WTC11 (cell line): ENCODE results near the gene LACTBL1. TPM values are rescaled to one million over a fixed set of nuclear protein-coding genes. Genes with fewer than 3 reads are reported as not detected.

Experiments
- ATAC-seq: fragments of 200-7000 bp; cut with Tn5 transposase; 2 replicates; pipeline ENCODE4 v1.10.0; 2021; ENCODE audit warnings: mild to moderate bottlenecking, moderate library complexity
- CTCF ChIA-PET: fragments of 300-600 bp; sonication (Branson Sonifier 250); formaldehyde crosslinking; loops from one replicate; lab custom pipeline; 2021; ENCODE audit warnings: antibody characterized with exemption; lab: Charles Lee
- POLR2A ChIA-PET: fragments of 350-600 bp; sonication (Branson Sonifier 250); formaldehyde crosslinking; loops from one replicate; lab custom pipeline; 2021; ENCODE audit warnings: antibody characterized with exemption; lab: Charles Lee
- DNase-seq: peaks from one replicate; pipeline ENCODE4 v3.0.0; 2021; ENCODE audit warnings: low spot score
- H3K27ac Mint-ChIP-seq: 2 replicates; pipeline ENCODE4 v1.8.0; 2021; ENCODE audit warnings: mixed read lengths
- H3K27me3 Mint-ChIP-seq: 2 replicates; pipeline ENCODE4 v1.8.0; 2021; ENCODE audit warnings: low read depth, mild to moderate bottlenecking, moderate library complexity, mixed read lengths
- H3K36me3 Mint-ChIP-seq: 2 replicates; pipeline ENCODE4 v1.8.0; 2021; ENCODE audit warnings: mixed read lengths
- H3K4me1 Mint-ChIP-seq: 2 replicates; pipeline ENCODE4 v1.8.0; 2022; ENCODE audit warnings: mixed read lengths
- H3K4me3 Mint-ChIP-seq: 2 replicates; pipeline ENCODE4 v1.8.0; 2021; ENCODE audit warnings: mild to moderate bottlenecking, moderate library complexity, mixed read lengths
- H3K9me3 Mint-ChIP-seq: 2 replicates; pipeline ENCODE4 v1.8.0; 2021; ENCODE audit warnings: mixed read lengths
- ARID4B ChIP-seq: sonication (generic); formaldehyde crosslinking; IDR thresholded peaks from 2 replicates; pipeline ENCODE4 v1.8.0; 2023; ENCODE audit warnings: missing genetic modification reagents, mild to moderate bottlenecking, borderline replicate concordance
- ATF1 ChIP-seq: sonication (generic); formaldehyde crosslinking; IDR thresholded peaks from 2 replicates; pipeline ENCODE4 v1.8.1; 2023; ENCODE audit warnings: mild to moderate bottlenecking, moderate library complexity, missing genetic modification reagents
- CREB1 ChIP-seq: sonication (generic); formaldehyde crosslinking; IDR thresholded peaks from 2 replicates; pipeline ENCODE4 v1.8.0; 2023; ENCODE audit warnings: mild to moderate bottlenecking, missing genetic modification reagents
- E2F1 ChIP-seq: sonication (generic); formaldehyde crosslinking; IDR thresholded peaks from 2 replicates; pipeline ENCODE4 v1.8.0; 2022; ENCODE audit warnings: mild to moderate bottlenecking, missing genetic modification reagents
- FOXP1 ChIP-seq: sonication (generic); formaldehyde crosslinking; IDR thresholded peaks from 2 replicates; pipeline ENCODE4 v1.8.0; 2022; ENCODE audit warnings: missing genetic modification reagents, mild to moderate bottlenecking, moderate library complexity, borderline replicate concordance
- GTF2I ChIP-seq: fragments of 250-450 bp; sonication (Bioruptor Pico); conservative IDR thresholded peaks from 2 replicates; pipeline ENCODE4 v1.4.0; 2021; ENCODE audit warnings: mild to moderate bottlenecking
- IRF2 ChIP-seq: sonication (generic); formaldehyde crosslinking; IDR thresholded peaks from 2 replicates; pipeline ENCODE4 v1.8.0; 2022; ENCODE audit warnings: low read depth, missing genetic modification reagents, borderline replicate concordance
- KAT7 ChIP-seq: sonication (generic); formaldehyde crosslinking; IDR thresholded peaks from 2 replicates; pipeline ENCODE4 v1.8.1; 2023; ENCODE audit warnings: missing genetic modification reagents, mild to moderate bottlenecking, borderline replicate concordance
- MXD4 ChIP-seq: fragments of 250-450 bp; sonication (Bioruptor Pico); IDR thresholded peaks from 2 replicates; pipeline ENCODE4 v1.8.0; 2021; ENCODE audit warnings: mild to moderate bottlenecking, moderate library complexity, borderline replicate concordance
- ZBTB21 ChIP-seq: sonication (generic); formaldehyde crosslinking; IDR thresholded peaks from 2 replicates; pipeline ENCODE4 v1.8.1; 2023; ENCODE audit warnings: mild to moderate bottlenecking, missing genetic modification reagents, borderline replicate concordance
- ZNF138 ChIP-seq: sonication (generic); formaldehyde crosslinking; conservative IDR thresholded peaks from 2 replicates; pipeline ENCODE4 v1.8.1; 2022; ENCODE audit warnings: mild to moderate bottlenecking, moderate library complexity, missing genetic modification reagents
- total RNA-seq: library from RNA; stranded (reverse); gene quantifications from 3 replicates; pipeline ENCODE4 v1.2.3, GENCODE V29; 2021
- TF ChIP-seq, protein P1 (sequence below): sonication (generic); formaldehyde crosslinking; IDR thresholded peaks from 2 replicates; pipeline ENCODE4 v1.8.0; 2023; ENCODE audit warnings: mild to moderate bottlenecking, missing genetic modification reagents
- TF ChIP-seq, protein P2 (sequence below): sonication (generic); formaldehyde crosslinking; IDR thresholded peaks from 2 replicates; pipeline ENCODE4 v1.8.1; 2022; ENCODE audit warnings: low read depth, missing genetic modification reagents, borderline replicate concordance
- TF ChIP-seq, protein P3 (sequence below): sonication (generic); formaldehyde crosslinking; IDR thresholded peaks from 2 replicates; pipeline ENCODE4 v1.8.0; 2022; ENCODE audit warnings: missing genetic modification reagents
- TF ChIP-seq, protein P4 (sequence below): fragments of 250-450 bp; sonication (Bioruptor Pico); IDR thresholded peaks from 2 replicates; pipeline ENCODE4 v1.9.0; 2021; ENCODE audit warnings: mild to moderate bottlenecking, borderline replicate concordance
- TF ChIP-seq, protein P5 (sequence below): fragments of 250-450 bp; sonication (Bioruptor Pico); IDR thresholded peaks from 2 replicates; pipeline ENCODE4 v1.9.0; 2021; ENCODE audit warnings: moderate library complexity, mild to moderate bottlenecking, inconsistent platforms, borderline replicate concordance

Gene LACTBL1
- total RNA-seq, 1 experiment from 2014 or later: not detected

GRCh38 chr1:22916471-22916820, 56.2 kb downstream of the LACTBL1 start (continued):
- TF ChIP-seq IRF2: no peak
- TF ChIP-seq, protein P1, sequence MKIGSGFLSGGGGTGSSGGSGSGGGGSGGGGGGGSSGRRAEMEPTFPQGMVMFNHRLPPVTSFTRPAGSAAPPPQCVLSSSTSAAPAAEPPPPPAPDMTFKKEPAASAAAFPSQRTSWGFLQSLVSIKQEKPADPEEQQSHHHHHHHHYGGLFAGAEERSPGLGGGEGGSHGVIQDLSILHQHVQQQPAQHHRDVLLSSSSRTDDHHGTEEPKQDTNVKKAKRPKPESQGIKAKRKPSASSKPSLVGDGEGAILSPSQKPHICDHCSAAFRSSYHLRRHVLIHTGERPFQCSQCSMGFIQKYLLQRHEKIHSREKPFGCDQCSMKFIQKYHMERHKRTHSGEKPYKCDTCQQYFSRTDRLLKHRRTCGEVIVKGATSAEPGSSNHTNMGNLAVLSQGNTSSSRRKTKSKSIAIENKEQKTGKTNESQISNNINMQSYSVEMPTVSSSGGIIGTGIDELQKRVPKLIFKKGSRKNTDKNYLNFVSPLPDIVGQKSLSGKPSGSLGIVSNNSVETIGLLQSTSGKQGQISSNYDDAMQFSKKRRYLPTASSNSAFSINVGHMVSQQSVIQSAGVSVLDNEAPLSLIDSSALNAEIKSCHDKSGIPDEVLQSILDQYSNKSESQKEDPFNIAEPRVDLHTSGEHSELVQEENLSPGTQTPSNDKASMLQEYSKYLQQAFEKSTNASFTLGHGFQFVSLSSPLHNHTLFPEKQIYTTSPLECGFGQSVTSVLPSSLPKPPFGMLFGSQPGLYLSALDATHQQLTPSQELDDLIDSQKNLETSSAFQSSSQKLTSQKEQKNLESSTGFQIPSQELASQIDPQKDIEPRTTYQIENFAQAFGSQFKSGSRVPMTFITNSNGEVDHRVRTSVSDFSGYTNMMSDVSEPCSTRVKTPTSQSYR: no peak

DNA sequence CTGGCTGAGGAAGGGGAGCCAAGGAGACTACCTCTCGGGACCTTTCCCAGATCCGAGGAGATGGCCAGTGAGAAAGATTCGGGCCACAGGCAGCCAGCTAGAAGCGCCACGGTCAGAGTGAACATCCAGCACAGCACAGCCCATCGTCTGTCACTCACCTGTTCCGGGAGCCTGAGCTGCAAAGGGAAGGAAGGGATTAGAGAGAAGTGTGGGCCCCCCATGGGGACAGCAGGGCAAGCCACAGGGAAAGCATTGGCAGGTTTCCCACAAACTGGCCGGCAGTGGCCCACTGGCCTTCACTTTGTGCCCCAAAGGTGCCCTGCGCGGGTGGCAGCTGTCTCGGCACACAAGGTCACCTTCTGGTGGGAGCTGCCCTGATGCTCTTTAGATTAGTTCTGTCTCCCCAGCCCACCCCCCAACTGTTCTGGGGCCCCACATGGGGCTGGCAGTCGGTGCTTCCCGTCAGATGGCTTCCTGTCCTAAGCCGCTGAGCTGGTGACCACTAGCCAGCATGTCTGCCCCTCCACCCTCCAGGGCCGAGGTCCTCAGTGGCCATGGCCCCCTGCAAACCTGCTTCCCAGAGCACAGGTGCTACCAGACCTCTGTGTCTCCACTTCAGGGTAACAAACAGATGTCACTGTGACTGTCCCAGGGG, 56.7 kb downstream of the LACTBL1 start:
- no peak for ATAC-seq
- Mint-ChIP-seq H3K27me3 (no peaks in the 10 kb centered on the region), H3K9me3 (no peaks in the 10 kb centered on the region), H3K4me3 (no peak overlapping the region), H3K36me3 (no peaks in the 10 kb centered on the region), H3K27ac (no peak overlapping the region), H3K4me1 (no peaks in the 10 kb centered on the region)
- ChIA-PET POLR2A (interaction anchor here (1.0 kb wide), 1 partner anchor 80 kb away, joined by 3 read pairs; no protein-coding TSS in a partner anchor), CTCF (interaction anchor here (0.6 to 1.4 kb wide), 5 partner anchors 13 to 213 kb away, joined by 3 to 5 read pairs (median 3); no protein-coding TSS in a partner anchor)
- DNase-seq: no peak
- no peak for TF ChIP-seq MXD4 (CRISPR knock-in tag)
- no peak for TF ChIP-seq ZNF138 (CRISPR knock-in tag)
- no peak for TF ChIP-seq ATF1 (CRISPR knock-in tag)
- TF ChIP-seq, protein P2, sequence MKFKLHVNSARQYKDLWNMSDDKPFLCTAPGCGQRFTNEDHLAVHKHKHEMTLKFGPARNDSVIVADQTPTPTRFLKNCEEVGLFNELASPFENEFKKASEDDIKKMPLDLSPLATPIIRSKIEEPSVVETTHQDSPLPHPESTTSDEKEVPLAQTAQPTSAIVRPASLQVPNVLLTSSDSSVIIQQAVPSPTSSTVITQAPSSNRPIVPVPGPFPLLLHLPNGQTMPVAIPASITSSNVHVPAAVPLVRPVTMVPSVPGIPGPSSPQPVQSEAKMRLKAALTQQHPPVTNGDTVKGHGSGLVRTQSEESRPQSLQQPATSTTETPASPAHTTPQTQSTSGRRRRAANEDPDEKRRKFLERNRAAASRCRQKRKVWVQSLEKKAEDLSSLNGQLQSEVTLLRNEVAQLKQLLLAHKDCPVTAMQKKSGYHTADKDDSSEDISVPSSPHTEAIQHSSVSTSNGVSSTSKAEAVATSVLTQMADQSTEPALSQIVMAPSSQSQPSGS (CRISPR knock-in tag): no peak
- no peak for TF ChIP-seq FOXP1 (CRISPR knock-in tag)
- TF ChIP-seq ZBTB21: no peak
- no peak for TF ChIP-seq GTF2I (CRISPR knock-in tag)
- TF ChIP-seq, protein P3, sequence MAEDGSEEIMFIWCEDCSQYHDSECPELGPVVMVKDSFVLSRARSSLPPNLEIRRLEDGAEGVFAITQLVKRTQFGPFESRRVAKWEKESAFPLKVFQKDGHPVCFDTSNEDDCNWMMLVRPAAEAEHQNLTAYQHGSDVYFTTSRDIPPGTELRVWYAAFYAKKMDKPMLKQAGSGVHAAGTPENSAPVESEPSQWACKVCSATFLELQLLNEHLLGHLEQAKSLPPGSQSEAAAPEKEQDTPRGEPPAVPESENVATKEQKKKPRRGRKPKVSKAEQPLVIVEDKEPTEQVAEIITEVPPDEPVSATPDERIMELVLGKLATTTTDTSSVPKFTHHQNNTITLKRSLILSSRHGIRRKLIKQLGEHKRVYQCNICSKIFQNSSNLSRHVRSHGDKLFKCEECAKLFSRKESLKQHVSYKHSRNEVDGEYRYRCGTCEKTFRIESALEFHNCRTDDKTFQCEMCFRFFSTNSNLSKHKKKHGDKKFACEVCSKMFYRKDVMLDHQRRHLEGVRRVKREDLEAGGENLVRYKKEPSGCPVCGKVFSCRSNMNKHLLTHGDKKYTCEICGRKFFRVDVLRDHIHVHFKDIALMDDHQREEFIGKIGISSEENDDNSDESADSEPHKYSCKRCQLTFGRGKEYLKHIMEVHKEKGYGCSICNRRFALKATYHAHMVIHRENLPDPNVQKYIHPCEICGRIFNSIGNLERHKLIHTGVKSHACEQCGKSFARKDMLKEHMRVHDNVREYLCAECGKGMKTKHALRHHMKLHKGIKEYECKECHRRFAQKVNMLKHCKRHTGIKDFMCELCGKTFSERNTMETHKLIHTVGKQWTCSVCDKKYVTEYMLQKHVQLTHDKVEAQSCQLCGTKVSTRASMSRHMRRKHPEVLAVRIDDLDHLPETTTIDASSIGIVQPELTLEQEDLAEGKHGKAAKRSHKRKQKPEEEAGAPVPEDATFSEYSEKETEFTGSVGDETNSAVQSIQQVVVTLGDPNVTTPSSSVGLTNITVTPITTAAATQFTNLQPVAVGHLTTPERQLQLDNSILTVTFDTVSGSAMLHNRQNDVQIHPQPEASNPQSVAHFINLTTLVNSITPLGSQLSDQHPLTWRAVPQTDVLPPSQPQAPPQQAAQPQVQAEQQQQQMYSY (CRISPR knock-in tag): no peak
- no peak for TF ChIP-seq E2F1
- TF ChIP-seq ARID4B: no peak
- TF ChIP-seq CREB1 (CRISPR knock-in tag): no peak
- TF ChIP-seq KAT7 (CRISPR knock-in tag): no peak
- TF ChIP-seq, protein P4, sequence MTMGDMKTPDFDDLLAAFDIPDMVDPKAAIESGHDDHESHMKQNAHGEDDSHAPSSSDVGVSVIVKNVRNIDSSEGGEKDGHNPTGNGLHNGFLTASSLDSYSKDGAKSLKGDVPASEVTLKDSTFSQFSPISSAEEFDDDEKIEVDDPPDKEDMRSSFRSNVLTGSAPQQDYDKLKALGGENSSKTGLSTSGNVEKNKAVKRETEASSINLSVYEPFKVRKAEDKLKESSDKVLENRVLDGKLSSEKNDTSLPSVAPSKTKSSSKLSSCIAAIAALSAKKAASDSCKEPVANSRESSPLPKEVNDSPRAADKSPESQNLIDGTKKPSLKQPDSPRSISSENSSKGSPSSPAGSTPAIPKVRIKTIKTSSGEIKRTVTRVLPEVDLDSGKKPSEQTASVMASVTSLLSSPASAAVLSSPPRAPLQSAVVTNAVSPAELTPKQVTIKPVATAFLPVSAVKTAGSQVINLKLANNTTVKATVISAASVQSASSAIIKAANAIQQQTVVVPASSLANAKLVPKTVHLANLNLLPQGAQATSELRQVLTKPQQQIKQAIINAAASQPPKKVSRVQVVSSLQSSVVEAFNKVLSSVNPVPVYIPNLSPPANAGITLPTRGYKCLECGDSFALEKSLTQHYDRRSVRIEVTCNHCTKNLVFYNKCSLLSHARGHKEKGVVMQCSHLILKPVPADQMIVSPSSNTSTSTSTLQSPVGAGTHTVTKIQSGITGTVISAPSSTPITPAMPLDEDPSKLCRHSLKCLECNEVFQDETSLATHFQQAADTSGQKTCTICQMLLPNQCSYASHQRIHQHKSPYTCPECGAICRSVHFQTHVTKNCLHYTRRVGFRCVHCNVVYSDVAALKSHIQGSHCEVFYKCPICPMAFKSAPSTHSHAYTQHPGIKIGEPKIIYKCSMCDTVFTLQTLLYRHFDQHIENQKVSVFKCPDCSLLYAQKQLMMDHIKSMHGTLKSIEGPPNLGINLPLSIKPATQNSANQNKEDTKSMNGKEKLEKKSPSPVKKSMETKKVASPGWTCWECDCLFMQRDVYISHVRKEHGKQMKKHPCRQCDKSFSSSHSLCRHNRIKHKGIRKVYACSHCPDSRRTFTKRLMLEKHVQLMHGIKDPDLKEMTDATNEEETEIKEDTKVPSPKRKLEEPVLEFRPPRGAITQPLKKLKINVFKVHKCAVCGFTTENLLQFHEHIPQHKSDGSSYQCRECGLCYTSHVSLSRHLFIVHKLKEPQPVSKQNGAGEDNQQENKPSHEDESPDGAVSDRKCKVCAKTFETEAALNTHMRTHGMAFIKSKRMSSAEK: no peak
- TF ChIP-seq, protein P5, sequence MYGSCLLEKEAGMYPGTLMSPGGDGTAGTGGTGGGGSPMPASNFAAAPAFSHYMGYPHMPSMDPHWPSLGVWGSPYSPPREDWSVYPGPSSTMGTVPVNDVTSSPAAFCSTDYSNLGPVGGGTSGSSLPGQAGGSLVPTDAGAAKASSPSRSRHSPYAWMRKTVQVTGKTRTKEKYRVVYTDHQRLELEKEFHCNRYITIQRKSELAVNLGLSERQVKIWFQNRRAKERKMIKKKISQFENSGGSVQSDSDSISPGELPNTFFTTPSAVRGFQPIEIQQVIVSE (CRISPR knock-in tag): no peak
